ENCODE data around the gene ANKRD13B. TPM values are rescaled to one million over a fixed set of nuclear protein-coding genes. Genes with fewer than 3 reads are reported as not detected.

Gene ANKRD13B
- total and polyA plus RNA-seq, 2 of the 13 experiments (the other 11 are each of a cell fraction or from before 2014, with no cell fraction given) = 1.7 to 1.8 TPM

- TF ChIP-seq POLR2G (IDR thresholded peaks at IDR 0.05; ENCODE audit: low read depth, low read length) = no peak
- TF ChIP-seq TOE1 (CRISPR knock-in tag; IDR thresholded peaks at IDR 0.05) = no peak; the same call in 1 of the 2 replicates
- TF ChIP-seq ZFYVE20 (CRISPR knock-in tag; IDR thresholded peaks at IDR 0.05; ENCODE audit: borderline replicate concordance, low read depth) = peak; percentile 94; the same call in 1 of the 2 replicates
- TF ChIP-seq ZNF333 (CRISPR knock-in tag; IDR thresholded peaks at IDR 0.05; ENCODE audit: borderline replicate concordance) = no peak
- TF ChIP-seq U2AF2 (IDR thresholded peaks at IDR 0.05; ENCODE audit: low read depth, low read length) = no peak
- TF ChIP-seq CBX2 (IDR thresholded peaks at IDR 0.05; ENCODE audit: low read depth, low read length) = no peak
- no peak for TF ChIP-seq CBX2 (CRISPR knock-in tag; IDR thresholded peaks at IDR 0.05; ENCODE audit: low read depth)
- TF ChIP-seq ZNF263 (CRISPR knock-in tag; IDR thresholded peaks at IDR 0.05) = peak; percentile 85
- no peak for TF ChIP-seq NCOA1 (CRISPR knock-in tag; IDR thresholded peaks at IDR 0.05)
- TF ChIP-seq ZNF546 (CRISPR knock-in tag; conservative IDR thresholded peaks at IDR 0.05) = peak; percentile 61; the same call in 1 of the 2 replicates
- TF ChIP-seq PRDM15 (CRISPR knock-in tag; IDR thresholded peaks at IDR 0.05) = peak; percentile 49; the same call in 1 of the 2 replicates
- no peak for TF ChIP-seq ATF1 (CRISPR knock-in tag; IDR thresholded peaks at IDR 0.05)
- peak; percentile 90 for TF ChIP-seq SALL1 (CRISPR knock-in tag; IDR thresholded peaks at IDR 0.05)
- TF ChIP-seq EHMT2 (IDR thresholded peaks at IDR 0.05; ENCODE audit: borderline replicate concordance, low read depth, low read length) = no peak
- TF ChIP-seq CENPT (CRISPR knock-in tag; IDR thresholded peaks at IDR 0.05; ENCODE audit: low read depth) = peak; percentile 87; the same call in 1 of the 2 replicates
- TF ChIP-seq ZNF136 (CRISPR knock-in tag; IDR thresholded peaks at IDR 0.05; ENCODE audit: low read depth) = 0 out of 2 replicates have a peak, but pooled peaks have one; percentile 38
- TF ChIP-seq ATF7 (IDR thresholded peaks at IDR 0.05) = no peak
- no peak for TF ChIP-seq ATF7 (CRISPR knock-in tag; IDR thresholded peaks at IDR 0.05)
- no peak for TF ChIP-seq MAFF (IDR thresholded peaks at IDR 0.05; ENCODE audit: low read depth, low read length)
- no peak for TF ChIP-seq PLRG1 (conservative IDR thresholded peaks at IDR 0.05)
- TF ChIP-seq ZNF280D (CRISPR knock-in tag; IDR thresholded peaks at IDR 0.05) = no peak
- peak; percentile 88; the same call in 1 of the 2 replicates for TF ChIP-seq ZSCAN5A (CRISPR knock-in tag; IDR thresholded peaks at IDR 0.05; ENCODE audit: borderline replicate concordance)
These were observed 20.5 kb downstream of the ANKRD13B start (continued) for GRCh38 chr17:29613352-29613837.

Data from HepG2 (cell line).